Measurements from ENCODE around the gene COL20A1.

DNA sequence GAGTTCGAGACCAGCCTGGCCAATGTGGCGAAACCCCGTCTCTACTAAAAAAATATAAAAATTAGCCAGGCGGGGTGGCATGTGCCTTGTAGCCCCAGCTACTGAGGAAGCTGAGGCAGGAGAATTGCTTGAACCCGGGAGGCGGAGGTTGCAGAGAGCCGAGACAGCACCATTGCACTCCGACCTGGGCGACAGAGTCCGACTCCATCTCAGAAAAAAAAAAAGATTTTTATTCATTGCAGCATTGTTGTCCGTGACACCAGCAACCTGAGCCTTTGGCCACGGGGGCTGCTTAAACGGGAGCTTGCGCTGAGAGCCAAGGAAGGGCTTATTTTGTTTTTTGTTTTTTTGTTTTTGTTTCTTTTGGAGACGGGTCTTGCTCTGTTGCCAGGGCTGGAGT lies 13.1 kb upstream of the COL20A1 start:
- TF ChIP-seq, protein P1, sequence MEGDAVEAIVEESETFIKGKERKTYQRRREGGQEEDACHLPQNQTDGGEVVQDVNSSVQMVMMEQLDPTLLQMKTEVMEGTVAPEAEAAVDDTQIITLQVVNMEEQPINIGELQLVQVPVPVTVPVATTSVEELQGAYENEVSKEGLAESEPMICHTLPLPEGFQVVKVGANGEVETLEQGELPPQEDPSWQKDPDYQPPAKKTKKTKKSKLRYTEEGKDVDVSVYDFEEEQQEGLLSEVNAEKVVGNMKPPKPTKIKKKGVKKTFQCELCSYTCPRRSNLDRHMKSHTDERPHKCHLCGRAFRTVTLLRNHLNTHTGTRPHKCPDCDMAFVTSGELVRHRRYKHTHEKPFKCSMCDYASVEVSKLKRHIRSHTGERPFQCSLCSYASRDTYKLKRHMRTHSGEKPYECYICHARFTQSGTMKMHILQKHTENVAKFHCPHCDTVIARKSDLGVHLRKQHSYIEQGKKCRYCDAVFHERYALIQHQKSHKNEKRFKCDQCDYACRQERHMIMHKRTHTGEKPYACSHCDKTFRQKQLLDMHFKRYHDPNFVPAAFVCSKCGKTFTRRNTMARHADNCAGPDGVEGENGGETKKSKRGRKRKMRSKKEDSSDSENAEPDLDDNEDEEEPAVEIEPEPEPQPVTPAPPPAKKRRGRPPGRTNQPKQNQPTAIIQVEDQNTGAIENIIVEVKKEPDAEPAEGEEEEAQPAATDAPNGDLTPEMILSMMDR (IDR thresholded peaks at IDR 0.05): no peak
- TF ChIP-seq POLR2A (IDR thresholded peaks at IDR 0.05): no peak
